ENCODE results near the gene NNMT. TPM values are rescaled to one million over a fixed set of nuclear protein-coding genes. Genes with fewer than 3 reads are reported as not detected.

NNMT gene
- polyA plus RNA-seq, 1 donor (not counting 4 experiments of a cell fraction or from before 2014, with no cell fraction given), result 0.13 TPM

- no peak overlapping the region for H3K4me3 ChIP-seq (ENCODE audit: control insufficient read depth in 2 of 3, extremely low read depth in 1 of 3, insufficient read depth in 2 of 3, low read depth in 1 of 3, low read length in 3 of 3)
- no peaks in the 10 kb centered on the region for H3K4me1 ChIP-seq (ENCODE audit: control insufficient read depth, extremely low read depth, insufficient read depth, low read length)
- H3K79me2 ChIP-seq (ENCODE audit: control insufficient read depth, insufficient read depth, low read length), result no peaks in the 10 kb centered on the region
- DNase-seq (ENCODE audit: low read depth, low spot score), result no peak
- no peaks in the 10 kb centered on the region for H3K9me1 ChIP-seq (ENCODE audit: control insufficient read depth, extremely low read depth, insufficient read depth, low read length)
- no peaks in the 10 kb centered on the region for H3K9me3 ChIP-seq (ENCODE audit: control insufficient read depth, low read depth, low read length)
- no peak for TF ChIP-seq CTCF (optimal IDR thresholded peaks at IDR 0.05 in 1 of 3, IDR thresholded peaks at IDR 0.05 in 1 of 3, conservative IDR thresholded peaks at IDR 0.05 in 1 of 3; ENCODE audit: extremely low read depth in 1 of 3, insufficient read depth in 2 of 3, low read length in 3 of 3)
- H4K20me1 ChIP-seq (ENCODE audit: control insufficient read depth, extremely low read depth, insufficient read depth, low read length), result no peaks in the 10 kb centered on the region
- dilution Hi-C loops (cut with MboI; ENCODE audit: extremely low pct_ligation_motif_present, low sequenced_read_pairs), result no loop called here
- FAIRE-seq, result no peak
- H2AFZ ChIP-seq (ENCODE audit: control insufficient read depth, low read length), result no peak overlapping the region
- no peaks in the 10 kb centered on the region for H3K36me3 ChIP-seq (ENCODE audit: control insufficient read depth in 2 of 2, extremely low read depth in 1 of 2, insufficient read depth in 2 of 2, low read length in 2 of 2)
- H3K27me3 ChIP-seq (ENCODE audit: control insufficient read depth, extremely low read depth, insufficient read depth, low read length), result no peaks in the 10 kb centered on the region
- no peak overlapping the region for H3K27ac ChIP-seq (ENCODE audit: control insufficient read depth, insufficient read depth, low read length)
- no peak overlapping the region for H3K9ac ChIP-seq (ENCODE audit: control insufficient read depth, extremely low read depth, insufficient read depth, low read length)
- no peak overlapping the region for H3K4me2 ChIP-seq (ENCODE audit: control insufficient read depth, extremely low read depth, insufficient read depth, low read depth, low read length)
Measured at GRCh38 chr11:114279792-114280546, 16.2 kb upstream of the NNMT start.

- TF ChIP-seq CTCF (optimal IDR thresholded peaks at IDR 0.05 in 1 of 3, IDR thresholded peaks at IDR 0.05 in 1 of 3, conservative IDR thresholded peaks at IDR 0.05 in 1 of 3; ENCODE audit: extremely low read depth in 1 of 3, insufficient read depth in 2 of 3, low read length in 3 of 3) (peak; percentile 25 to 68 (median 64)), EZH2 (IDR thresholded peaks at IDR 0.05; ENCODE audit: low read length) (no peak)
- Histone ChIP-seq H3K36me3 (ENCODE audit: control insufficient read depth in 2 of 2, extremely low read depth in 1 of 2, insufficient read depth in 2 of 2, low read length in 2 of 2) (no peaks in the 10 kb centered on the region), H3K27ac (ENCODE audit: control insufficient read depth, insufficient read depth, low read length) (no peak overlapping the region), H3K79me2 (ENCODE audit: control insufficient read depth, insufficient read depth, low read length) (no peaks in the 10 kb centered on the region), H2AFZ (ENCODE audit: control insufficient read depth, low read length) (no peak overlapping the region), H4K20me1 (ENCODE audit: control insufficient read depth, extremely low read depth, insufficient read depth, low read length) (no peaks in the 10 kb centered on the region), H3K4me2 (ENCODE audit: control insufficient read depth, extremely low read depth, insufficient read depth, low read depth, low read length) (no peak overlapping the region), H3K9me1 (ENCODE audit: control insufficient read depth, extremely low read depth, insufficient read depth, low read length) (no peaks in the 10 kb centered on the region), H3K9ac (ENCODE audit: control insufficient read depth, extremely low read depth, insufficient read depth, low read length) (no peak overlapping the region), H3K27me3 (ENCODE audit: control insufficient read depth, extremely low read depth, insufficient read depth, low read length) (no peaks in the 10 kb centered on the region), H3K9me3 (ENCODE audit: control insufficient read depth, low read depth, low read length) (no peaks in the 10 kb centered on the region), H3K4me1 (ENCODE audit: control insufficient read depth, extremely low read depth, insufficient read depth, low read length) (no peaks in the 10 kb centered on the region), H3K4me3 (ENCODE audit: control insufficient read depth in 2 of 3, extremely low read depth in 1 of 3, insufficient read depth in 2 of 3, low read depth in 1 of 3, low read length in 3 of 3) (no peak overlapping the region)
- dilution Hi-C loops (cut with MboI; ENCODE audit: extremely low pct_ligation_motif_present, low sequenced_read_pairs), result no loop called here
- FAIRE-seq (peak; percentile 34), DNase-seq (ENCODE audit: low read depth, low spot score) (no peak)
Measured at GRCh38 chr11:114280696-114281095, 15.5 kb upstream of the NNMT start.

Data from keratinocyte (primary cell).